HCT116 (cell line): ENCODE data around the gene CCDC187.

Source experiments
- CTCF ChIP-seq, 3 experiments: fragments of 200-600 bp in 1 of 3; sonication (generic) in 1 of 3; IDR thresholded peaks in 2 of 3; conservative IDR thresholded peaks in 1 of 3; 2 replicates each; pipeline ENCODE4 v1.5.1; 2012 to 2017; ENCODE audit warnings: low read depth in 2 of 3, low read length in 2 of 3, antibody characterized with exemption in 1 of 3, borderline replicate concordance in 1 of 3, control low read depth in 1 of 3, mild to moderate bottlenecking in 1 of 3, mixed read lengths in 1 of 3, mixed run types in 1 of 3, moderate library complexity in 1 of 3; ENCODE audit not compliant: insufficient read depth in 1 of 3
- EGR1 ChIP-seq: IDR thresholded peaks from 2 replicates; pipeline ENCODE4 v1.6.1; 2012; ENCODE audit warnings: low read depth
- MAX ChIP-seq: IDR thresholded peaks from 2 replicates; pipeline ENCODE4 v1.6.1; 2012
- POLR2AphosphoS5 ChIP-seq: IDR thresholded peaks from 2 replicates; pipeline ENCODE4 v1.6.1; 2011; ENCODE audit warnings: mild to moderate bottlenecking, low read depth, low read length, moderate library complexity

GRCh38 chr9:136332482-136332983, 28.6 kb upstream of the CCDC187 start:
- TF ChIP-seq MAX (no peak), CTCF (IDR thresholded peaks at IDR 0.05 in 2 of 3, conservative IDR thresholded peaks at IDR 0.05 in 1 of 3; ENCODE audit: borderline replicate concordance in 1 of 3, insufficient read depth in 1 of 3, low read depth in 2 of 3, low read length in 2 of 3) (no peak), EGR1 (no peak), POLR2AphosphoS5 (no peak)
